Measurements from ENCODE around the gene NR6A1. TPM values are rescaled to one million over a fixed set of nuclear protein-coding genes. Genes with fewer than 3 reads are reported as not detected.
A peak's percentile ranks its signal among the peaks of the same experiment; 100 is the strongest.

NR6A1 gene
- total and polyA plus RNA-seq, 2 of the 13 experiments (the other 11 are each of a cell fraction or from before 2014, with no cell fraction given), result 28.1 to 31.5 TPM

DNA sequence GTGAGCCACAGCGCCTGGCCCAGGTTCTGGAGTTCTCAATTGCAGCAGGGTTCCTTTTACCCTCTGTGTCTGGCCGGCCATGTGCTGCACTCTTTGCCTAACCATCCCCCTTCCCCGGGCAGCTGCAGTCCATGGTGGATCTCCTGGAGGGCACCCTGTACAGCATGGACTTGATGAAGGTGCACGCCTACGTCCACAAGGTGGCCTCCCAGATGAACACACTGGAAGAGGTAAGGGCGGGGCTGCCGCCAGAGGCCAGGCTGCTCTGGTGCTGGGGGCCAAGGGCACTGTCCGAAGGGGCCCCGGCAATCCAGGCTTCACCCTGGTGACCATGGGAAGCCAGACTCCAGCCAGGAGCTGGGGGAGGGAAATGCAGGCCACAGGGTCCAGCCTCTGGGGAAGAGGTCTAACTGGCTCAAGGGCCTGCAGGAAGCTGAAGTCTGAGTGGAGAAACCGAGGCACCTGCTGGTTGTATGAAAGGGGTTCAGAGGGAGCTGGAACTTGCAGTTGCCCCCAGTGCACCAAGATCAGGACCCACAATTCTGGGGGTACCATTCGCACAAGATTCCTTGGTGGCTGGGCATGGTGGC, 23.9 kb upstream of the NR6A1 start (continued):
- TF ChIP-seq, protein P1, sequence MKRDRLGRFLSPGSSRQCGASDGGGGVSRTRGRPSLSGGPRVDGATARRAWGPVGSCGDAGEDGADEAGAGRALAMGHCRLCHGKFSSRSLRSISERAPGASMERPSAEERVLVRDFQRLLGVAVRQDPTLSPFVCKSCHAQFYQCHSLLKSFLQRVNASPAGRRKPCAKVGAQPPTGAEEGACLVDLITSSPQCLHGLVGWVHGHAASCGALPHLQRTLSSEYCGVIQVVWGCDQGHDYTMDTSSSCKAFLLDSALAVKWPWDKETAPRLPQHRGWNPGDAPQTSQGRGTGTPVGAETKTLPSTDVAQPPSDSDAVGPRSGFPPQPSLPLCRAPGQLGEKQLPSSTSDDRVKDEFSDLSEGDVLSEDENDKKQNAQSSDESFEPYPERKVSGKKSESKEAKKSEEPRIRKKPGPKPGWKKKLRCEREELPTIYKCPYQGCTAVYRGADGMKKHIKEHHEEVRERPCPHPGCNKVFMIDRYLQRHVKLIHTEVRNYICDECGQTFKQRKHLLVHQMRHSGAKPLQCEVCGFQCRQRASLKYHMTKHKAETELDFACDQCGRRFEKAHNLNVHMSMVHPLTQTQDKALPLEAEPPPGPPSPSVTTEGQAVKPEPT (CRISPR knock-in tag; IDR thresholded peaks at IDR 0.05; ENCODE audit: low read depth), result 0 out of 2 replicates have a peak, but pooled peaks have one; percentile 32
- TF ChIP-seq, protein P2, sequence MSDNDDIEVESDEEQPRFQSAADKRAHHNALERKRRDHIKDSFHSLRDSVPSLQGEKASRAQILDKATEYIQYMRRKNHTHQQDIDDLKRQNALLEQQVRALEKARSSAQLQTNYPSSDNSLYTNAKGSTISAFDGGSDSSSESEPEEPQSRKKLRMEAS (IDR thresholded peaks at IDR 0.05), result peak; percentile 49; the same call in 1 of the 2 replicates
- TF ChIP-seq, protein P3, sequence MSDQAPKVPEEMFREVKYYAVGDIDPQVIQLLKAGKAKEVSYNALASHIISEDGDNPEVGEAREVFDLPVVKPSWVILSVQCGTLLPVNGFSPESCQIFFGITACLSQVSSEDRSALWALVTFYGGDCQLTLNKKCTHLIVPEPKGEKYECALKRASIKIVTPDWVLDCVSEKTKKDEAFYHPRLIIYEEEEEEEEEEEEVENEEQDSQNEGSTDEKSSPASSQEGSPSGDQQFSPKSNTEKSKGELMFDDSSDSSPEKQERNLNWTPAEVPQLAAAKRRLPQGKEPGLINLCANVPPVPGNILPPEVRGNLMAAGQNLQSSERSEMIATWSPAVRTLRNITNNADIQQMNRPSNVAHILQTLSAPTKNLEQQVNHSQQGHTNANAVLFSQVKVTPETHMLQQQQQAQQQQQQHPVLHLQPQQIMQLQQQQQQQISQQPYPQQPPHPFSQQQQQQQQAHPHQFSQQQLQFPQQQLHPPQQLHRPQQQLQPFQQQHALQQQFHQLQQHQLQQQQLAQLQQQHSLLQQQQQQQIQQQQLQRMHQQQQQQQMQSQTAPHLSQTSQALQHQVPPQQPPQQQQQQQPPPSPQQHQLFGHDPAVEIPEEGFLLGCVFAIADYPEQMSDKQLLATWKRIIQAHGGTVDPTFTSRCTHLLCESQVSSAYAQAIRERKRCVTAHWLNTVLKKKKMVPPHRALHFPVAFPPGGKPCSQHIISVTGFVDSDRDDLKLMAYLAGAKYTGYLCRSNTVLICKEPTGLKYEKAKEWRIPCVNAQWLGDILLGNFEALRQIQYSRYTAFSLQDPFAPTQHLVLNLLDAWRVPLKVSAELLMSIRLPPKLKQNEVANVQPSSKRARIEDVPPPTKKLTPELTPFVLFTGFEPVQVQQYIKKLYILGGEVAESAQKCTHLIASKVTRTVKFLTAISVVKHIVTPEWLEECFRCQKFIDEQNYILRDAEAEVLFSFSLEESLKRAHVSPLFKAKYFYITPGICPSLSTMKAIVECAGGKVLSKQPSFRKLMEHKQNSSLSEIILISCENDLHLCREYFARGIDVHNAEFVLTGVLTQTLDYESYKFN (CRISPR knock-in tag; conservative IDR thresholded peaks at IDR 0.05), result peak; percentile 69
- TF ChIP-seq STAG1 (CRISPR knock-in tag; IDR thresholded peaks at IDR 0.05) (peak; percentile 78), REPIN1 (CRISPR knock-in tag; IDR thresholded peaks at IDR 0.05; ENCODE audit: borderline replicate concordance, low read depth) (peak; percentile 61; the same call in 1 of the 2 replicates), PHF8 (CRISPR knock-in tag; IDR thresholded peaks at IDR 0.05) (0 out of 2 replicates have a peak, but pooled peaks have one; percentile 31), FOSL2 (CRISPR knock-in tag; IDR thresholded peaks at IDR 0.05) (0 out of 2 replicates have a peak, but pooled peaks have one; percentile 10), ZNF33B (CRISPR knock-in tag; IDR thresholded peaks at IDR 0.05) (0 out of 2 replicates have a peak, but pooled peaks have one; percentile 34), ZNF616 (CRISPR knock-in tag; IDR thresholded peaks at IDR 0.05; ENCODE audit: low read depth) (no peak), ZNF121 (CRISPR knock-in tag; IDR thresholded peaks at IDR 0.05) (peak; percentile 54; the same call in 1 of the 2 replicates), SMAD9 (CRISPR knock-in tag; IDR thresholded peaks at IDR 0.05) (no peak), DNMT1 (CRISPR knock-in tag; IDR thresholded peaks at IDR 0.05) (0 out of 2 replicates have a peak, but pooled peaks have one; percentile 80), ETV6 (CRISPR knock-in tag; conservative IDR thresholded peaks at IDR 0.05) (no peak), FOXJ3 (CRISPR knock-in tag; IDR thresholded peaks at IDR 0.05; ENCODE audit: borderline replicate concordance) (0 out of 2 replicates have a peak, but pooled peaks have one; percentile 28), ZMYM3 (CRISPR knock-in tag; IDR thresholded peaks at IDR 0.05) (peak; percentile 86), RXRA (CRISPR knock-in tag; IDR thresholded peaks at IDR 0.05) (peak; percentile 76), TBX2 (CRISPR knock-in tag; IDR thresholded peaks at IDR 0.05; ENCODE audit: borderline replicate concordance) (peak; percentile 19; the same call in 1 of the 2 replicates)
- TF ChIP-seq, protein P4, sequence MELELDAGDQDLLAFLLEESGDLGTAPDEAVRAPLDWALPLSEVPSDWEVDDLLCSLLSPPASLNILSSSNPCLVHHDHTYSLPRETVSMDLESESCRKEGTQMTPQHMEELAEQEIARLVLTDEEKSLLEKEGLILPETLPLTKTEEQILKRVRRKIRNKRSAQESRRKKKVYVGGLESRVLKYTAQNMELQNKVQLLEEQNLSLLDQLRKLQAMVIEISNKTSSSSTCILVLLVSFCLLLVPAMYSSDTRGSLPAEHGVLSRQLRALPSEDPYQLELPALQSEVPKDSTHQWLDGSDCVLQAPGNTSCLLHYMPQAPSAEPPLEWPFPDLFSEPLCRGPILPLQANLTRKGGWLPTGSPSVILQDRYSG (CRISPR knock-in tag; IDR thresholded peaks at IDR 0.05), result no peak
- TF ChIP-seq, protein P5, sequence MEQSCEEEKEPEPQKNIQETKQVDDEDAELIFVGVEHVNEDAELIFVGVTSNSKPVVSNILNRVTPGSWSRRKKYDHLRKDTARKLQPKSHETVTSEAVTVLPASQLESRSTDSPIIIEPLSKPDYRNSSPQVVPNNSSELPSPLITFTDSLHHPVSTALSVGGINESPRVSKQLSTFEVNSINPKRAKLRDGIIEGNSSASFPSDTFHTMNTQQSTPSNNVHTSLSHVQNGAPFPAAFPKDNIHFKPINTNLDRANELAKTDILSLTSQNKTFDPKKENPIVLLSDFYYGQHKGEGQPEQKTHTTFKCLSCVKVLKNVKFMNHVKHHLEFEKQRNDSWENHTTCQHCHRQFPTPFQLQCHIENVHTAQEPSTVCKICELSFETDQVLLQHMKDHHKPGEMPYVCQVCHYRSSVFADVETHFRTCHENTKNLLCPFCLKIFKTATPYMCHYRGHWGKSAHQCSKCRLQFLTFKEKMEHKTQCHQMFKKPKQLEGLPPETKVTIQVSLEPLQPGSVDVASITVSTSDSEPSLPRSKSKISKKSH (CRISPR knock-in tag; IDR thresholded peaks at IDR 0.05; ENCODE audit: borderline replicate concordance), result no peak
